ENCODE data around the gene IL17RA. TPM values are rescaled to one million over a fixed set of nuclear protein-coding genes. Genes with fewer than 3 reads are reported as not detected.

Gene IL17RA
- total RNA-seq, 1 experiment from 2014 or later, result 11.7 TPM

- CTCF ChIA-PET, result no interaction called here
- Histone ChIP-seq H3K27me3 (ENCODE audit: control insufficient read depth, insufficient read depth, low read length) (no peaks in the 10 kb centered on the region), H3K4me1 (ENCODE audit: control insufficient read depth, insufficient read depth, low read length) (no peaks in the 10 kb centered on the region), H3K36me3 (ENCODE audit: control insufficient read depth, insufficient read depth, low read length) (no peaks in the 10 kb centered on the region), H3K27ac (ENCODE audit: low read length) (no peak overlapping the region), H3K4me3 (ENCODE audit: low read depth in 2 of 2, low read length in 2 of 2) (no peak overlapping the region), H3K9me3 (ENCODE audit: control insufficient read depth, insufficient read depth, low read depth, low read length) (no peaks in the 10 kb centered on the region)
- ATAC-seq (no peak), DNase-seq (ENCODE audit: low read depth, low spot score) (no peak)
- BruUV-seq (replicated peaks), result no TSS peak
- POLR2A ChIA-PET, result no interaction called here
- TF ChIP-seq CTCF (IDR thresholded peaks at IDR 0.05) (no peak), POLR2AphosphoS5 (IDR thresholded peaks at IDR 0.05; ENCODE audit: low read depth, low read length) (no peak), TCF7L2 (IDR thresholded peaks at IDR 0.05; ENCODE audit: low read depth, low read length) (no peak), SIN3A (IDR thresholded peaks at IDR 0.05; ENCODE audit: borderline replicate concordance, insufficient read depth, low read depth, low read length) (no peak)
- TF ChIP-seq, protein P1, sequence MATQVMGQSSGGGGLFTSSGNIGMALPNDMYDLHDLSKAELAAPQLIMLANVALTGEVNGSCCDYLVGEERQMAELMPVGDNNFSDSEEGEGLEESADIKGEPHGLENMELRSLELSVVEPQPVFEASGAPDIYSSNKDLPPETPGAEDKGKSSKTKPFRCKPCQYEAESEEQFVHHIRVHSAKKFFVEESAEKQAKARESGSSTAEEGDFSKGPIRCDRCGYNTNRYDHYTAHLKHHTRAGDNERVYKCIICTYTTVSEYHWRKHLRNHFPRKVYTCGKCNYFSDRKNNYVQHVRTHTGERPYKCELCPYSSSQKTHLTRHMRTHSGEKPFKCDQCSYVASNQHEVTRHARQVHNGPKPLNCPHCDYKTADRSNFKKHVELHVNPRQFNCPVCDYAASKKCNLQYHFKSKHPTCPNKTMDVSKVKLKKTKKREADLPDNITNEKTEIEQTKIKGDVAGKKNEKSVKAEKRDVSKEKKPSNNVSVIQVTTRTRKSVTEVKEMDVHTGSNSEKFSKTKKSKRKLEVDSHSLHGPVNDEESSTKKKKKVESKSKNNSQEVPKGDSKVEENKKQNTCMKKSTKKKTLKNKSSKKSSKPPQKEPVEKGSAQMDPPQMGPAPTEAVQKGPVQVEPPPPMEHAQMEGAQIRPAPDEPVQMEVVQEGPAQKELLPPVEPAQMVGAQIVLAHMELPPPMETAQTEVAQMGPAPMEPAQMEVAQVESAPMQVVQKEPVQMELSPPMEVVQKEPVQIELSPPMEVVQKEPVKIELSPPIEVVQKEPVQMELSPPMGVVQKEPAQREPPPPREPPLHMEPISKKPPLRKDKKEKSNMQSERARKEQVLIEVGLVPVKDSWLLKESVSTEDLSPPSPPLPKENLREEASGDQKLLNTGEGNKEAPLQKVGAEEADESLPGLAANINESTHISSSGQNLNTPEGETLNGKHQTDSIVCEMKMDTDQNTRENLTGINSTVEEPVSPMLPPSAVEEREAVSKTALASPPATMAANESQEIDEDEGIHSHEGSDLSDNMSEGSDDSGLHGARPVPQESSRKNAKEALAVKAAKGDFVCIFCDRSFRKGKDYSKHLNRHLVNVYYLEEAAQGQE (IDR thresholded peaks at IDR 0.05; ENCODE audit: insufficient read depth in 1 of 2, low read depth in 2 of 2, low read length in 1 of 2), result no peak
- in situ Hi-C loops (cut with HindIII; ENCODE audit: low pct_unique_long_range_greater_than_20kb, low sequenced_read_pairs) (no loop called here), intact Hi-C loops (cut with micrococcal nuclease; ENCODE audit: unreplicated experiment) (no loop called here)
Measured at GRCh38 chr22:17109113-17109865, 24.5 kb downstream of the IL17RA start.

DNA sequence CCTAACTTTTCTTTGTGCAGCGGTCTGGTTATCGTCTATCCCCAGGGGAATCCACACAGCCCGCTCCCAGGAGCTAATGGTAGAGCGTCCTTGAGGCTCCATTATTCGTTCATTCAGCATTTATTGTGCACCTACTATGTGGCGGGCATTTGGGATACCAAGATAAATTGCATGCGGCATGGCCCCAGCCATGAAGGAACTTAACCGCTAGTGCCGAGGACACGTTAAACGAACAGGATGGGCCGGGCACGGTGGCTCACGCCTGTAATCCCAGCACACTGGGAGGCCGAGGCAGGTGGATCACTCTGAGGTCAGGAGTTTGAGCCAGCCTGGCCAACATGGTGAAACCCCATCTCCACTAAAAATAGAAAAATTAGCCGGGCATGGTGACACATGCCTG, 25.2 kb downstream of the IL17RA start:
- TF ChIP-seq POLR2AphosphoS5 (IDR thresholded peaks at IDR 0.05; ENCODE audit: low read depth, low read length), result no peak
- Histone ChIP-seq H3K9me3 (ENCODE audit: control insufficient read depth, insufficient read depth, low read depth, low read length) (no peaks in the 10 kb centered on the region), H3K4me1 (ENCODE audit: control insufficient read depth, insufficient read depth, low read length) (no peaks in the 10 kb centered on the region), H3K4me3 (ENCODE audit: low read depth in 2 of 2, low read length in 2 of 2) (no peak overlapping the region), H3K27ac (ENCODE audit: low read length) (no peak overlapping the region), H3K27me3 (ENCODE audit: control insufficient read depth, insufficient read depth, low read length) (no peaks in the 10 kb centered on the region), H3K36me3 (ENCODE audit: control insufficient read depth, insufficient read depth, low read length) (no peaks in the 10 kb centered on the region)
- BruUV-seq (replicated peaks), result no TSS peak
- no peak for DNase-seq (ENCODE audit: low read depth, low spot score)
- ChIA-PET POLR2A (no interaction called here), CTCF (no interaction called here)
- in situ Hi-C loops (cut with HindIII; ENCODE audit: low pct_unique_long_range_greater_than_20kb, low sequenced_read_pairs) (no loop called here), intact Hi-C loops (cut with micrococcal nuclease; ENCODE audit: unreplicated experiment) (no loop called here)
- no peak for ATAC-seq

DNA sequence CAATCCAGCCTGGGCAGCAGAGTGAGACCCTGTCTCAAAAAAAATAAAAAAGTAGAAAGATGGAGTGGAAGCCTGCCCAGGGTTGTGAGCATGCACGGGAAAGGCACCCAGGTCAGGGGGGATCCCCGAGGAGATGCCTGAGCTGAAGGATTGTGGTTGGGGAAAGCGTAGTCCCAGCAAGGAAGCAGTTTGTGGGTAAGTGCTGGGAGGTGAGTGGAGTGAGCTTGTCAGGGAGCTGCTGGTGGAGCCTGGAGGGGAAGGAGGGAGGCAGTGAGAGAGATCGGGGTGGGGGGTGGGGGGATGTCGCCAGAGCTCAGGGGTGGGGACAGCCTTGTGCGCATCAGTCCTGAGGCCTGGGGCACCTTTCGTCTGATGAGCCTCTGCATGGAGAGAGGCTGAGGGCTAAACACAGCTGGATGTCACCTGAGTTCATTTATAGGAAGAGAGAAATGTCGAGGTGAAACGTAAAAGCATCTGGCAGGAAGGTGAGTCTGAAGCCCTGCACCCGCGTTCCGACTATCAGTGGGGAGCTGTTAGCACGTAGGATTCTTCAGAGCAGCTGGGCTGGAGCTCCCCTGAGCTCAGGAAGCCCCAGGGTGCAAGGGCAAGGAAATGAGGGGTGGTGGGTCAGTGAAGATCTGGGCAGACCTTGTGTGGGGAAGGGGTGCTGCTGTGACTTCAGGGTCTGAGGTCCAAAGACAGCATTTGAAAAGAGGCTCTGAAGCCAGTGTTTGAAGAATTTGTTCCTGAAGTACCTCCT, 26.2 kb downstream of the IL17RA start:
- intact Hi-C loops (cut with micrococcal nuclease; ENCODE audit: unreplicated experiment), result no loop called here
- POLR2A ChIA-PET, result no interaction called here
- H3K27ac ChIP-seq (ENCODE audit: low read length), result no peak overlapping the region

More for the DNA sequence above, 26.2 kb downstream of the IL17RA start:
- Histone ChIP-seq H3K4me3 (ENCODE audit: low read depth in 2 of 2, low read length in 2 of 2) (no peak overlapping the region), H3K4me1 (ENCODE audit: control insufficient read depth, insufficient read depth, low read length) (no peaks in the 10 kb centered on the region), H3K27me3 (ENCODE audit: control insufficient read depth, insufficient read depth, low read length) (no peaks in the 10 kb centered on the region), H3K9me3 (ENCODE audit: control insufficient read depth, insufficient read depth, low read depth, low read length) (no peaks in the 10 kb centered on the region), H3K36me3 (ENCODE audit: control insufficient read depth, insufficient read depth, low read length) (no peaks in the 10 kb centered on the region)
- no peak for ATAC-seq
- DNase-seq (ENCODE audit: low read depth, low spot score), result no peak
- no TSS peak for BruUV-seq (replicated peaks)
- CTCF ChIA-PET, result no interaction called here
- in situ Hi-C loops (cut with HindIII; ENCODE audit: low pct_unique_long_range_greater_than_20kb, low sequenced_read_pairs), result no loop called here
- no peak for TF ChIP-seq SIN3A (IDR thresholded peaks at IDR 0.05; ENCODE audit: borderline replicate concordance, insufficient read depth, low read depth, low read length)
- TF ChIP-seq, protein P1 (IDR thresholded peaks at IDR 0.05; ENCODE audit: insufficient read depth in 1 of 2, low read depth in 2 of 2, low read length in 1 of 2), result no peak
- no peak for TF ChIP-seq TCF7L2 (IDR thresholded peaks at IDR 0.05; ENCODE audit: low read depth, low read length)
- TF ChIP-seq POLR2AphosphoS5 (IDR thresholded peaks at IDR 0.05; ENCODE audit: low read depth, low read length), result no peak
- TF ChIP-seq CTCF (IDR thresholded peaks at IDR 0.05), result no peak

All from Panc1 (cell line).